NOMO-1 treated with dmso at 0.1 percent for 144 hours (cell line): Measurements from ENCODE around the gene TIE1.
"Not testable (repeated sequence)": the region's sequence is repeated elsewhere in the genome, so short reads cannot be mapped to it uniquely, and the experiment has no call there.

ENCODE experiments used
- DNase-seq: peaks from one replicate; lab custom pipeline; 2025; ENCODE audit not compliant: unreplicated experiment; lab: John Stamatoyannopoulos, UW

Gene TIE1

GRCh38 chr1:43358746-43359693, 58.2 kb downstream of the TIE1 start, which contains the start of gene CDC20:
CDC20 (plus strand) TSS chr1:43358981; CDS start chr1:43359216, 235 bp downstream.
- DNase-seq, result peak; percentile 98

DNA sequence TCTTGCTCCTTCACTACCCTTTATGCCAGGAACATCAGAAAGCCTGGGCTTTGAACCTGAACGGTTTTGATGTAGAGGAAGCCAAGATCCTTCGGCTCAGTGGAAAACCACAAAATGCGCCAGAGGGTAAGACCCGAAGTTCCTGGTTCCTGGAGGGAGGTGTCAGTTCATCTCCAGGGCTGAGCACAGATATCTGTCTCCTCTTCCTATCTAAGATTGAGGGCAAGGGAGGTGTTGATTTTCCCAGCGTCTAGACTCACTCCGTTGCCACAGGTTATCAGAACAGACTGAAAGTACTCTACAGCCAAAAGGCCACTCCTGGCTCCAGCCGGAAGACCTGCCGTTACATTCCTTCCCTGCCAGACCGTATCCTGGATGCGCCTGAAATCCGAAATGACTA, 58.9 kb downstream of the TIE1 start:
- no peak for DNase-seq

GRCh38 chr1:43360616-43361015, 59.8 kb downstream of the TIE1 start:
- DNase-seq, result no peak

- DNase-seq, result no peak
Measured at GRCh38 chr1:43363283-43363934, 62.6 kb downstream of the TIE1 start.

DNA sequence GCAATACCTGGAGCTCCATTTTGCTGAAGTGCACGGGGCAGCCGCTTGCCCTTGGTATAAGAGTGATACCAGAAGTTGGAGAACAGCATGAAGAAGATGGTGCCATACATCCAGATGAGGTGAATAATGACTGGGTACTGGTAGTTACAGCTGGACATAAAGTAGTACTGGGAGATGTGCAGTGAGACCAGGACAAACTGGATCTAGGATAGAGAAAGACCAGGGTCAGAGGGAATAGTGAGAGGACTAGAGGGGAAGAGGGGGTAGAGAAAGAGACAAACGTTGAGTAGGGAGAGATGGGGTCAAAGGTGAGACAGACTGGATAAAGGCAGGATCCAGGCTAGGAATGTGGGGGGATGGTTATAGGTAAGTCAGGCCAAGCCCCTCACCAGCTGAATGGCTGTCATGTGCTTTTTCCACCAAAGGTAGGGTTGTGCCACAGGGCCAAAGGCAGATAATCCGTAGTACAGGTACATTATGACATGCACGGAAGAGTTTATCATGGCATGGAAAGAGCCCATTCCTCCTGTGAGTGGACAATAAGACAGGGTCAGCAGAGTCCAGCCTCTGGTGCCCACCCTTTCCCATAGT, 63.2 kb downstream of the TIE1 start:
- no peak for DNase-seq

DNA sequence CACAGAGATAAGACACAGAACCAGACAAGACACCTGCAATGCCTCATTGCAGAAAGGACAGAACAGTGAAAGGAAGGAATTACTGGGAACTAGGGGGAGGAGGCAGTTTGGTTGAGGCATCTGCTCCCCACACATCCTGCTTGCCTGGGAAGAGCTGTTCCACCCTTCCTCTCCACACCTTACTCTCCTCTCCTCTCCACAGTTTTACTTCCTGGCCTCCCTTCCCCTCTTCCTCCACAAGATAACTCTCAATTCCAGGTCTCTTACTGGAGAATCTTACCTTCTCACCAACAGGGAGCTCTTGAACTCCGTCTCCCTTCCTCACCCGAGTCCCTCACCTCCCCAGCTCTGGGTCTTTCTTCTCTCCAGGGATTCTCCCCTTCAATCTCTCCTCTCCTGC, 64.9 kb downstream of the TIE1 start:
- no peak for DNase-seq

DNA sequence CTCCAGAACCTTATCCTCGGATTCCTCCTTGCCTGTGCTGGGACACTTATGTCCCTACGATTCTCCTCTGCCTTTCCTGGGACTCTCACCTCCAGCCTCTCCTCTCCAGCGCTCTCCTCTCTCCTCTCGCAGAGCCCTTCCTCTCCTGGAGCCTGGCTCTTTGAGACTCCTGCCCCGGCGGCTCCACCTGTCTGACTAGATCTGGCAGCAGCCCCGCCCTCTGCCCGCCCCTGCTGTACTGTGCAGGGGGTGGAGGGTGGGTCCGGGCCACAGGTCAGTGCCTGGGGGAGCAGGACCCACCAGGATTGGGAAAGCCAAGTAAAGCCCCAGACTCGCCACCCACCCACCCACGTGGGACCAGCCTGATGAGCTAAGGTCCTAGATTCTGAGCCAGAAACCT, 65.4 kb downstream of the TIE1 start:
- no peak for DNase-seq

DNA sequence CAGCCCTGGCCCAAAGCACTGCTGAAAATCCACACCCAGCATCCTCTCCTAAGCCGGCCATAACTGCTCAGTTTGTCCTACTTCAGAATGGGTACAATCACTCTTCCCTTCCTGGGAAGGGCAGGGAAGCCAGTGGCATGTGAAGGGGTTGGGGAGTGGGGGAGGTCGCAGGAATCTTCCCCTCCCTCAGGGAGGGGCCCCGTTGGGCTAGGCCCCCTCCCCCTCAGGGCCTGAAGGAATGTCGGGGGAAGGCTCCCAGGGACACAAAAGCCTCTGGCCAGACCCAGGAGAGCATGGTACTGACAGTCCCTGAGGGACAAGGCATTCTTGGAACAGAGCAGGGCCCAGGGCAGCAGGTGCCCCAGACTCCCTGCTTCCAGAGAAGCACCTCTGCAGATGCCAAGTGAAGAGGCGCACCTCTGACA, 65.8 kb downstream of the TIE1 start:
- DNase-seq, result no peak

DNA sequence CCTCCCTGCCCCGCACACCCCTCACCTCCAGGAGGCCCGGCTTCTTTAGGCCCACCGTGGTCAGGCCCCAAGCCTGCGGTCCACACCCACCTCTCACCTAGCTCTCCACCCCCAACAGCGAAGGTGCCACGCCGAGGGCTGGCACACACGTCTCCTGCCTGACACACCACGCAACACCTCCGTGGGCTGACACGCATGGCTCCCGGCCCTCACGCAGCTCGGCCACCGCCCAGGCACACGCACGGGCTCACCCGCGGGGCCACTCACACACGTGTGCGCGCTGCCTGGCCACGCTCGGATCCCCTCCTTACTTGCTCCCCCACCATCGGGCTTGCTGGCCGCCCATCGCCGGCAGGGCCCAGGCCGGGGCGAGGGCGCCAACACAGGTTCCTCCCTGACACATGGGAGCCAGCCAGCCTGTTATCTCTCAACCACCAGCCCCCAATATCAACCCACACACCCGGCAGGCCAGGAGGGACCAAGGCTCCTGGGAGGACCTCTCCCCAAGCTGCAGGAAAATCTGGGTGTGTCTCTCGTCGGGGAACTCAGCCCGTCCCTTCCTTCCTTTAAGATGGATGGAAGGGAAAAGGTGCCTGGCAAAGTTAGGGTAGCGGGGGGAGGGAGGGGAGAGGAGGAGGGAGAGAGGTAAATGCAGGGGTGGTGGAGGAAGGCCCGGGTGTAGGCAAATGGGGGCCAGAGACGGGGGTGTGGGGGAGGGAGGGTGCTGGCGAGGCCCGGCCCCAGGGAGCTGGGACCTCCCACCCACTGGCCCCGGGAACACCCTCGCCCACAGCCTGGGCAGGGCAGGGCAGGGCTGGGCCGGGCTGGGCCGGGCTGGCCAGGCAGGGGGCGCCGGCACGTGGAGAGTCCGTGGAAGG, 66.5 kb downstream of the TIE1 start:
- no peak for DNase-seq

DNA sequence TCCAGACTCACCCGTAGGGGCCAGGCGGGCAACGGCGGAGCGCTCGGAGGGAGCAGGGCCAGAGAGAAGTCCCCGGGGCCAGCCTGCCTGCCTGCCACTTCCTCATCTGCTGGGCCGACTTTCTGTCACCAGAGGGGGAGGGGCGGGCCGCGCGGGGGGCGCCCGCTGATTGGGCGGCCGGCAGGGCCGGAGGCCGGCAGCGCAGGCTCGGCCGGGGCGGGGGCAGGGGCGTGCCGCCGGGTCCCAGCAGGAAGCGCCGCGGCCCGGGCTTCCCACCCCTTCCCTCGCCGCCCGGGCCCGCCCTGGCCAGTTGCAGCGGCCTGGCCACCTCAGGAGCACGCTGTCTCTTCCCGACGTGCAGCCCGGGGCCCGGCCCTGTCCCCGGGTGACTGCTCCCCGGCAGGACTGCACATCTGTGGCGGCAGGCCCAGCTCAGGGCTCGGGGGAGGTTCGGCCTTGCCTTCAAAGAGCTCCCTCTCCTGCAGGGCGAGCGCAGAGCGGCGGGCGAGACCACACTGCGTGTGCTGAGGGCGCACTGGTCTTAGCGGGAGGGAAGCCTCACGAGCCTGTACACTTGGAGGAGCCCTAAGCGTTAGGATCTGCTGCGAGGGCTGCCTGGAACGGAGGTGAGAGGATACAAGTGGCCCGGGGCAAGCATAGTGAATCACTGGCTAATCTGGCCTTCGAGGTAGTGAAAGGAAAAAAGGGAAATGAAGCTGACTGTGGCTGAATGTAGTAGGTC, 67.3 kb downstream of the TIE1 start, which contains the start of gene ELOVL1:
TSS of gene ELOVL1 (minus strand) at position 108 of the 742 bp plus-strand sequence. CDS start 2,402 bp downstream, outside the sequence.
- DNase-seq, result peak; percentile 89

- no peak for DNase-seq
Measured at GRCh38 chr1:43368646-43369020, 67.9 kb downstream of the TIE1 start.

DNA sequence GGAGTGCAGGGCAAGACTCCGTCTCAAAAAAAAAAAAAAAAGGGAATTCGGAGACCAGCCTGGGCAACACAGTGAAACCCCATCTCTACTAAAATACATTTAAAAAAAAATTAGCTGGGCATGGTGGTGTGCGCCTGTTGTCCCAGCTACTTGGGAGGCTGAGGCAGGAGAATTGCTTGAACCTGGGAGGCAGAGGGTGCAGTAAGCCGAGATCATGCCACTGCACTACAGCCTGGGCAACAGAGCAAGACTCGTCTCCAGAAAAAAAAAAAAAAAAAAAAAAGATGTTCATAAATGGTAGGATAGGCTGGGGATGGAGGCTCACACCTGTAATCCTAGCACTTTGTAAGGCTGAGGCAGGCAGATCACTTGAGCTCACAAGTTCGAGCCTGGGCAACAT, 69.0 kb downstream of the TIE1 start:
- not testable (repeated sequence) for DNase-seq

DNA sequence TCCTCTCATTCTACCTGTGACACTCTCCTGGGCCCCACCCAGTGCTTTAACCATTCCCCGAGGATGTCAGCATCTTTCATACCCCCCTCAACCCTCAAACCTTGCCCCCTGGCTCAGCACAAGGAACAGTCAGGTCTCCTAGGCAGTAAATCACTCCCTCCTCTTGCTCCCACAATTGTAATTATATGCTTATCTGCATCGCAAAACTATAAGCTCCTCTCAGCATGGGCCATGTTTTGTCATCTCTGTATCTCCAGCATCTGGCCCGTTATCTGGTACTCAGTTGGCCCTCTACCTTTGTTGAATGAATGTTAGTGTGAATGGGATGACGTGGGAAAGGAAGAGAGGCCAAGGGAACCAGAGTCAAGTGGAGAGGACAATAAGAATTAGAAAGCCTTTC, 69.8 kb downstream of the TIE1 start:
- no peak for DNase-seq

GRCh38 chr1:43372172-43372571, 71.4 kb downstream of the TIE1 start:
- DNase-seq, result no peak
